Islet precursor cell (in vitro differentiated cells): Measurements from ENCODE around the gene GABBR2.

ENCODE experiments used
- DNase-seq: peaks from one replicate; pipeline ENCODE4 v3.0.0-alpha.2; 2018

The GABBR2 gene

GRCh38 chr9:98242426-98242825 lies 466.3 kb downstream of the GABBR2 start:
- no peak for DNase-seq

GRCh38 chr9:98241357-98242300 lies 467.1 kb downstream of the GABBR2 start:
- DNase-seq, result no peak

- no peak for DNase-seq
Observed at GRCh38 chr9:98240475-98240874, 468.3 kb downstream of the GABBR2 start.
